C4-2B (cell line): ENCODE results near the gene PYGL.

Source experiments
- ZFX ChIP-seq: fragments of 450-650 bp; IDR thresholded peaks from 2 replicates; pipeline ENCODE4 v1.6.1; 2017
- TF ChIP-seq, protein P1 (sequence below): fragments of 450-650 bp; conservative IDR thresholded peaks from 2 replicates; pipeline ENCODE4 v1.5.1; 2017; ENCODE audit warnings: mild to moderate bottlenecking

DNA sequence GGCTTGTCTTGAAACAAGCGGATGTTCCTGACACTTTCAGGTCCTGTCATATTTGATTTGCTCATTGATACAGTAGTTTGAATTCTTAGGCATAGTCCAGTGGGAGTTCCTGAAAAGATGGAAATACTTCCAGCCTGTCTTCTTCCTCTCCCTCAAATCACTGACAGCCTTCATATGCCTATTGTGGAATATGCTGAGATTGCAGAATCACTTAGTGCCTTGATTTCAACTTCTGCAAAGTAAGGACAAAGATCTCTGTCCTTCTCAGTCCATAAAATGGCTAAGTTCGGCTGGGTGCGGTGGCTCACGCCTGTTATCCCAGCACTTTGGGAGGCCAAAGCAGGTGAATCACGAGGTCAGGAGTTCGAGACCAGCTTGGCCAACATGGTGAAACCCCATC, 6.7 kb upstream of the PYGL start:
- TF ChIP-seq, protein P1, sequence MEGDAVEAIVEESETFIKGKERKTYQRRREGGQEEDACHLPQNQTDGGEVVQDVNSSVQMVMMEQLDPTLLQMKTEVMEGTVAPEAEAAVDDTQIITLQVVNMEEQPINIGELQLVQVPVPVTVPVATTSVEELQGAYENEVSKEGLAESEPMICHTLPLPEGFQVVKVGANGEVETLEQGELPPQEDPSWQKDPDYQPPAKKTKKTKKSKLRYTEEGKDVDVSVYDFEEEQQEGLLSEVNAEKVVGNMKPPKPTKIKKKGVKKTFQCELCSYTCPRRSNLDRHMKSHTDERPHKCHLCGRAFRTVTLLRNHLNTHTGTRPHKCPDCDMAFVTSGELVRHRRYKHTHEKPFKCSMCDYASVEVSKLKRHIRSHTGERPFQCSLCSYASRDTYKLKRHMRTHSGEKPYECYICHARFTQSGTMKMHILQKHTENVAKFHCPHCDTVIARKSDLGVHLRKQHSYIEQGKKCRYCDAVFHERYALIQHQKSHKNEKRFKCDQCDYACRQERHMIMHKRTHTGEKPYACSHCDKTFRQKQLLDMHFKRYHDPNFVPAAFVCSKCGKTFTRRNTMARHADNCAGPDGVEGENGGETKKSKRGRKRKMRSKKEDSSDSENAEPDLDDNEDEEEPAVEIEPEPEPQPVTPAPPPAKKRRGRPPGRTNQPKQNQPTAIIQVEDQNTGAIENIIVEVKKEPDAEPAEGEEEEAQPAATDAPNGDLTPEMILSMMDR: no peak
- TF ChIP-seq ZFX: no peak
